Esophagus squamous epithelium (tissue), 5 donors: Measurements from ENCODE around the gene SHANK3. TPM values are rescaled to one million over a fixed set of nuclear protein-coding genes. Genes with fewer than 3 reads are reported as not detected.
"Not testable (repeated sequence)": the region's sequence is repeated elsewhere in the genome, so short reads cannot be mapped to it uniquely, and the experiment has no call there.

Experiments
- DNase-seq: peaks from one replicate; lab custom pipeline; 2025; lab: John Stamatoyannopoulos, UW
- H3K27ac ChIP-seq, 4 donors: fragments of 200-600 bp; sonication (generic); one replicate each; pipeline ENCODE4 v1.5.1; 2016 to 2019; ENCODE audit warnings: mild to moderate bottlenecking in 1 of 4
- H3K27me3 ChIP-seq, 4 donors: fragments of 200-600 bp; sonication (generic); 1 replicate in 3 of 4; 2 replicates in 1 of 4; pipeline versions ENCODE4 v1.5.1 to v1.6.0; 2017 to 2021; ENCODE audit warnings: antibody characterized with exemption in 1 of 4
- H3K36me3 ChIP-seq, 3 donors: fragments of 200-600 bp; sonication (generic); one replicate each; pipeline ENCODE4 v1.5.1; 2016 to 2019
- H3K4me1 ChIP-seq, 3 donors: fragments of 200-600 bp; sonication (generic); one replicate each; pipeline ENCODE4 v1.5.1; 2017 to 2019
- H3K4me3 ChIP-seq, 4 donors: fragments of 200-600 bp; sonication (generic); 1 replicate in 3 of 4; 2 replicates in 1 of 4; pipeline ENCODE4 v1.5.1; 2016 to 2019; ENCODE audit warnings: mild to moderate bottlenecking in 2 of 4, moderate library complexity in 1 of 4
- H3K9me3 ChIP-seq, 3 donors: fragments of 200-600 bp; sonication (generic); one replicate each; pipeline ENCODE4 v1.5.1; 2016 to 2019
- CTCF ChIP-seq, 6 experiments: fragments of 450-650 bp in 4 of 6; fragments of 200-600 bp in 2 of 6; sonication (generic) in 2 of 6; IDR thresholded peaks; one replicate each; pipeline ENCODE4 v1.5.1; 2016 to 2019; ENCODE audit warnings: antibody characterized with exemption in 6 of 6, mild to moderate bottlenecking in 4 of 6, moderate library complexity in 4 of 6
- POLR2A ChIP-seq, 4 donors: fragments of 450-650 bp; IDR thresholded peaks; one replicate each; pipeline ENCODE4 v1.6.1; 2017; ENCODE audit warnings: antibody characterized with exemption in 4 of 4, mild to moderate bottlenecking in 4 of 4, moderate library complexity in 3 of 4
- WGBS, 2 donors: methylation state at CpG; one replicate each; pipeline ENCODE4 v1.1.5; 2018; 5-methylcytosine and 5-hydroxymethylcytosine counted together
- intact Hi-C: fragments of 100-400 bp; cut with DNase I; formaldehyde crosslinking; loops from one replicate; pipeline ENCODE4 v1.15.0; 2022
- total RNA-seq, 4 donors: library from RNA; depleted of rRNA; stranded (reverse); fragments of >200 nt; gene quantifications; one replicate each; pipeline ENCODE4 v1.1.0, GENCODE V29; 2016
- donor health status: DM: yes; HTN: yes; CAD: no.

Gene SHANK3
- total RNA-seq, 4 donors from 2014 or later: 3.7 to 5.9 (median 4.5) TPM

- WGBS, 2 donors: 83 to 92% methylated on average over 8 to 11 of the region's 15 CpGs
- no peaks in the 10 kb centered on the region for H3K36me3 ChIP-seq
- intact Hi-C loops: no loop called here
- H3K27me3 ChIP-seq: peaks cover 0 to 47% (median 0%) of the 10 kb centered on the region in 4 donors
- H3K9me3 ChIP-seq: no peaks in the 10 kb centered on the region
- DNase-seq: no peak
- TF ChIP-seq POLR2A (IDR thresholded peaks at IDR 0.05) (no peak), CTCF (IDR thresholded peaks at IDR 0.05) (no peak)
- peaks cover 0 to 15% (median 13%) of the 10 kb centered on the region in 3 donors for H3K4me1 ChIP-seq
- H3K4me3 ChIP-seq: no peak overlapping the region
- H3K27ac ChIP-seq: peak overlapping the region in 2 of 4 donors; percentile 54 to 58
Measured at GRCh38 chr22:50640857-50641647, 31.6 kb upstream of the SHANK3 start.

GRCh38 chr22:50641696-50642607 lies 30.7 kb upstream of the SHANK3 start:
- 27 to 29% methylated on average over 3 to 9 of the region's 17 CpGs for WGBS, 2 donors
- Histone ChIP-seq H3K9me3 (no peaks in the 10 kb centered on the region), H3K4me1 (peaks cover 0 to 15% (median 13%) of the 10 kb centered on the region in 3 donors), H3K27me3 (peaks cover 0 to 54% (median 0%) of the 10 kb centered on the region in 4 donors), H3K4me3 (no peak overlapping the region), H3K27ac (peak overlapping the region in 1 of 4 donors; percentile 54), H3K36me3 (no peaks in the 10 kb centered on the region)
- no peak for DNase-seq
- no peak for TF ChIP-seq POLR2A (IDR thresholded peaks at IDR 0.05)
- peak in 5 of 6 experiments; percentile 12 to 37 (median 18) for TF ChIP-seq CTCF (IDR thresholded peaks at IDR 0.05)
- intact Hi-C loops: no loop called here

- peaks cover 0 to 15% (median 13%) of the 10 kb centered on the region in 3 donors for H3K4me1 ChIP-seq
- H3K9me3 ChIP-seq, intact Hi-C loops, H3K27ac ChIP-seq, H3K4me3 ChIP-seq, H3K36me3 ChIP-seq, DNase-seq: not testable (repeated sequence)
- 87 to 91% methylated on average over 11 of the region's 17 CpGs for WGBS, 2 donors
- peaks cover 0 to 54% (median 0%) of the 10 kb centered on the region in 4 donors for H3K27me3 ChIP-seq
Measured at GRCh38 chr22:50643021-50643820, 29.4 kb upstream of the SHANK3 start.

- H3K36me3 ChIP-seq, H3K4me3 ChIP-seq, intact Hi-C loops, H3K27ac ChIP-seq, DNase-seq: not testable (repeated sequence)
- Histone ChIP-seq H3K27me3 (peaks cover 0 to 54% (median 0%) of the 10 kb centered on the region in 4 donors), H3K4me1 (peaks cover 0 to 15% (median 13%) of the 10 kb centered on the region in 3 donors), H3K9me3 (peaks cover 0 to 10% (median 7%) of the 10 kb centered on the region in 3 donors)
- 74% methylated on average over 3 of the region's 3 CpGs for WGBS, 2 donors
Measured at GRCh38 chr22:50643821-50644101, 28.9 kb upstream of the SHANK3 start.

- H3K36me3 ChIP-seq: no peaks in the 10 kb centered on the region
- peaks cover 0 to 43% (median 0%) of the 10 kb centered on the region in 4 donors for H3K27me3 ChIP-seq
- DNase-seq: no peak
- H3K4me1 ChIP-seq: peaks cover 0 to 3% (median 0%) of the 10 kb centered on the region in 3 donors
- no peak overlapping the region for H3K27ac ChIP-seq
- no peak overlapping the region for H3K4me3 ChIP-seq
- intact Hi-C loops: no loop called here
- H3K9me3 ChIP-seq: peaks cover 0 to 12% (median 10%) of the 10 kb centered on the region in 3 donors
- no peak for TF ChIP-seq CTCF (IDR thresholded peaks at IDR 0.05)
- no peak for TF ChIP-seq POLR2A (IDR thresholded peaks at IDR 0.05)
- 89 to 90% methylated on average over 10 of the region's 10 CpGs for WGBS, 2 donors
Measured at GRCh38 chr22:50653256-50653655, 19.4 kb upstream of the SHANK3 start.

GRCh38 chr22:50654664-50655063 lies 18.0 kb upstream of the SHANK3 start:
- DNase-seq, H3K4me3 ChIP-seq, H3K4me1 ChIP-seq, H3K9me3 ChIP-seq, H3K36me3 ChIP-seq, H3K27ac ChIP-seq, intact Hi-C loops: not testable (repeated sequence)
- H3K27me3 ChIP-seq: peaks cover 0 to 48% (median 0%) of the 10 kb centered on the region in 4 donors
- 87 to 88% methylated on average over 5 to 6 of the region's 6 CpGs for WGBS, 2 donors
